Endothelial cell (in vitro differentiated cells): ENCODE data around the gene CHAF1A. TPM values are rescaled to one million over a fixed set of nuclear protein-coding genes. Genes with fewer than 3 reads are reported as not detected.

Experiments
- DNase-seq: peaks from one replicate; pipeline ENCODE4 v3.0.0; 2021; ENCODE audit warnings: low spot score
- H3K27ac Mint-ChIP-seq: one replicate; pipeline ENCODE4 v1.8.0; 2021; ENCODE audit warnings: mixed read lengths, inconsistent platforms; ENCODE audit not compliant: unreplicated experiment
- H3K27me3 Mint-ChIP-seq: one replicate; pipeline ENCODE4 v1.8.0; 2021; ENCODE audit warnings: mild to moderate bottlenecking, moderate library complexity, mixed read lengths, inconsistent platforms; ENCODE audit not compliant: unreplicated experiment
- H3K36me3 Mint-ChIP-seq: one replicate; pipeline ENCODE4 v1.8.0; 2021; ENCODE audit warnings: mild to moderate bottlenecking, low read depth, mixed read lengths, inconsistent platforms; ENCODE audit not compliant: unreplicated experiment
- H3K4me1 Mint-ChIP-seq: one replicate; pipeline ENCODE4 v1.8.0; 2021; ENCODE audit warnings: mild to moderate bottlenecking, mixed read lengths, inconsistent platforms; ENCODE audit not compliant: unreplicated experiment
- H3K4me3 Mint-ChIP-seq: one replicate; pipeline ENCODE4 v1.8.0; 2021; ENCODE audit warnings: mild to moderate bottlenecking, mixed read lengths, inconsistent platforms; ENCODE audit not compliant: unreplicated experiment
- H3K9me3 Mint-ChIP-seq: one replicate; pipeline ENCODE4 v1.8.0; 2021; ENCODE audit warnings: mixed read lengths, inconsistent platforms; ENCODE audit not compliant: unreplicated experiment
- CTCF ChIP-seq: fragments of 200-600 bp; sonication (generic); IDR thresholded peaks from one replicate; pipeline ENCODE4 v1.5.0; 2021; ENCODE audit warnings: antibody characterized with exemption; ENCODE audit not compliant: unreplicated experiment
- total RNA-seq: library from RNA; stranded (reverse); fragmentation: NEBNext Ultra II Directional; extraction: Animal tissue kit (Norgen Biotek cat#: 25700); gene quantifications from one replicate; pipeline ENCODE4 v1.2.1, GENCODE V29; 2021; ENCODE audit not compliant: unreplicated experiment

Gene CHAF1A
- total RNA-seq, 1 donor from 2014 or later: 29.8 TPM

GRCh38 chr19:4437103-4437502, 34.7 kb downstream of the CHAF1A start:
- H3K4me1 Mint-ChIP-seq: peaks cover 3% of the 10 kb centered on the region
- peaks cover 4% of the 10 kb centered on the region for H3K27me3 Mint-ChIP-seq
- TF ChIP-seq CTCF: no peak
- H3K27ac Mint-ChIP-seq: no peak overlapping the region
- no peak overlapping the region for H3K4me3 Mint-ChIP-seq
- H3K36me3 Mint-ChIP-seq: peaks cover 16% of the 10 kb centered on the region
- H3K9me3 Mint-ChIP-seq: no peaks in the 10 kb centered on the region
- no peak for DNase-seq

- no peak overlapping the region for H3K27ac Mint-ChIP-seq
Measured at GRCh38 chr19:4439243-4439642, 36.8 kb downstream of the CHAF1A start.

GRCh38 chr19:4441994-4442818, 39.8 kb downstream of the CHAF1A start:
- DNase-seq: no peak
- peaks cover 3% of the 10 kb centered on the region for H3K4me1 Mint-ChIP-seq
- peaks cover 8% of the 10 kb centered on the region for H3K36me3 Mint-ChIP-seq
- H3K9me3 Mint-ChIP-seq: no peaks in the 10 kb centered on the region
- peak overlapping the region; percentile 15 for H3K27ac Mint-ChIP-seq
- peak overlapping the region; percentile 56 for H3K4me3 Mint-ChIP-seq
- TF ChIP-seq CTCF: no peak
- H3K27me3 Mint-ChIP-seq: peaks cover 7% of the 10 kb centered on the region

More at GRCh38 chr19:4439243-4439642, 36.8 kb downstream of the CHAF1A start:
- DNase-seq: no peak
- peaks cover 7% of the 10 kb centered on the region for H3K27me3 Mint-ChIP-seq
- H3K36me3 Mint-ChIP-seq: peaks cover 15% of the 10 kb centered on the region
- peaks cover 3% of the 10 kb centered on the region for H3K4me1 Mint-ChIP-seq
- no peak for TF ChIP-seq CTCF
- H3K9me3 Mint-ChIP-seq: no peaks in the 10 kb centered on the region
- no peak overlapping the region for H3K4me3 Mint-ChIP-seq

DNA sequence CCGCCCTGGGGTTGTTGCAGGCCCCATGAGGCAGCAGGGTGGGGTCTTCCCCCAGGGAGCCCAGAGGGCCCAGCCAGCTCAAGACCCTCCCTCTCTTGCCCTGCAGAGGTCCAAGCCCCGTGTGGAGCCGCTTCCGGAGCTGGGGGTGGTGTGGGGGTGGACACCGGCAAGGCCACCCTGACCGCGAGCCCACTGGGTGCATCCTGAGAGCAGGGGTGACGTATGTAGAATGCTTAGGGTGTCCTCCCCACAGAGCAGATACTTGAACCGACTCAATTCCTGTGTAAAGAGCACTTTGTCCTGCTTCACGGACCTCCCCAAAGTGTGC, 40.3 kb downstream of the CHAF1A start:
- Mint-ChIP-seq H3K27ac (no peak overlapping the region), H3K36me3 (peaks cover 8% of the 10 kb centered on the region), H3K9me3 (no peaks in the 10 kb centered on the region), H3K4me1 (peaks cover 3% of the 10 kb centered on the region), H3K27me3 (peaks cover 7% of the 10 kb centered on the region), H3K4me3 (no peak overlapping the region)
- no peak for TF ChIP-seq CTCF
- DNase-seq: no peak

DNA sequence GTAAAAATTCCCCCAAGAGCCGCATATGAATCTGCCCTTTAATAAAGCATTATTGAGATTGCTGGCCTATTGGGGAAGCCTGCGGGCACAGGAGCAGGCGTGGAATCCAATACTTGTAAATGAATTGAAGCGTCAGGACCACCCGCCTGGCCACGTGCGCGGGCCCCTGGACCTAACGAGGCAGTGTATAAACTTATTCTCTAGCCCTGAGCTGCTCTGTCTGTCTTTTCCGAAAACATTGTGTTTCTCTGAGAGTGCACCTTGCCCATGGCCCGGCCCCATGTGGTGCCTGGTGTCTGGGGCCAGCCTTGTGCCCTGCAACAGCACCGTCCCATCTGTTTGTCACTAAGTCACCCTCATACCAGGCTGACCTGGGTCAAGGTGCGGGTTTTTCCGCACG, 40.7 kb downstream of the CHAF1A start:
- H3K27me3 Mint-ChIP-seq: peaks cover 7% of the 10 kb centered on the region
- H3K27ac Mint-ChIP-seq: no peak overlapping the region
- H3K36me3 Mint-ChIP-seq: peaks cover 8% of the 10 kb centered on the region
- H3K9me3 Mint-ChIP-seq: no peaks in the 10 kb centered on the region
- DNase-seq: no peak
- TF ChIP-seq CTCF: no peak
- H3K4me1 Mint-ChIP-seq: peaks cover 3% of the 10 kb centered on the region
- H3K4me3 Mint-ChIP-seq: no peak overlapping the region
